ENCODE data around the gene OR13J1.
"Not testable (repeated sequence)": the region's sequence is repeated elsewhere in the genome, so short reads cannot be mapped to it uniquely, and the experiment has no call there.

The OR13J1 gene

GRCh38 chr9:35903049-35903448, 32.8 kb upstream of the OR13J1 start:
- DNase-seq: no peak

- DNase-seq: no peak
These were observed 28.8 kb upstream of the OR13J1 start for GRCh38 chr9:35899021-35899420.

- DNase-seq: no peak
These were observed 28.1 kb upstream of the OR13J1 start for GRCh38 chr9:35898337-35898736.

GRCh38 chr9:35897376-35898099, 27.3 kb upstream of the OR13J1 start:
- not testable (repeated sequence) for DNase-seq

- no peak for DNase-seq
These were observed 26.4 kb upstream of the OR13J1 start for GRCh38 chr9:35896570-35896969.

- DNase-seq: no peak
These were observed 21.9 kb upstream of the OR13J1 start for GRCh38 chr9:35892051-35892450.

- DNase-seq: no peak
These were observed 21.4 kb upstream of the OR13J1 start for GRCh38 chr9:35891646-35892045.

- not testable (repeated sequence) for DNase-seq
These were observed 14.7 kb upstream of the OR13J1 start for GRCh38 chr9:35884908-35885307.

GRCh38 chr9:35882996-35883395, 12.8 kb upstream of the OR13J1 start:
- no peak for DNase-seq

- no peak for DNase-seq
These were observed 12.2 kb upstream of the OR13J1 start for GRCh38 chr9:35882263-35882848.

GRCh38 chr9:35872505-35872904, 2.3 kb upstream of the OR13J1 start:
- no peak for DNase-seq

GRCh38 chr9:35871545-35871944, 1.3 kb upstream of the OR13J1 start:
- no peak for DNase-seq

GRCh38 chr9:35869621-35870216, 482 bp downstream of the OR13J1 start:
- no peak for DNase-seq

- no peak for DNase-seq
These were observed 1.3 kb downstream of the OR13J1 start for GRCh38 chr9:35868933-35869332.

GRCh38 chr9:35867538-35867937, 2.7 kb downstream of the OR13J1 start:
- no peak for DNase-seq

GRCh38 chr9:35864695-35865255, 5.4 kb downstream of the OR13J1 start:
- DNase-seq: no peak

GRCh38 chr9:35863583-35863982, 6.6 kb downstream of the OR13J1 start:
- no peak for DNase-seq

GRCh38 chr9:35862328-35862727, 7.9 kb downstream of the OR13J1 start:
- no peak for DNase-seq

GRCh38 chr9:35861161-35861897, 8.9 kb downstream of the OR13J1 start:
- DNase-seq: no peak

- no peak for DNase-seq
These were observed 10.2 kb downstream of the OR13J1 start for GRCh38 chr9:35859990-35860339.

GRCh38 chr9:35859310-35859989, 10.8 kb downstream of the OR13J1 start:
- no peak for DNase-seq

GRCh38 chr9:35858458-35858857, 11.7 kb downstream of the OR13J1 start:
- DNase-seq: no peak

- DNase-seq: no peak
These were observed 13.3 kb downstream of the OR13J1 start for GRCh38 chr9:35856882-35857281.
